Loucy (cell line): ENCODE results near the gene GRID1.

Experiments
- H2AFZ ChIP-seq: fragments of 200-600 bp; sonication (generic); 2 replicates; pipeline ENCODE4 v1.6.0; 2016; ENCODE audit warnings: antibody characterized with exemption, mild to moderate bottlenecking, low read length, moderate library complexity
- H3F3A ChIP-seq: fragments of 200-600 bp; 2 replicates; pipeline ENCODE4 v1.6.0; 2016; ENCODE audit warnings: antibody characterized with exemption, low read depth, mild to moderate bottlenecking
- H3K27me3 ChIP-seq: fragments of 200-600 bp; sonication (generic); 2 replicates; pipeline ENCODE4 v1.6.1; 2014; ENCODE audit warnings: low read length, mild to moderate bottlenecking; ENCODE audit not compliant: insufficient read depth, poor library complexity, severe bottlenecking
- H3K36me3 ChIP-seq: fragments of 200-600 bp; sonication (generic); 2 replicates; pipeline ENCODE4 v1.6.1; 2016; ENCODE audit warnings: low read length; ENCODE audit not compliant: insufficient read depth
- H3K4me1 ChIP-seq: fragments of 200-600 bp; sonication (generic); 2 replicates; pipeline ENCODE4 v1.5.1; 2014; ENCODE audit warnings: low read length, mild to moderate bottlenecking; ENCODE audit not compliant: insufficient read depth, poor library complexity, severe bottlenecking
- H3K4me2 ChIP-seq: fragments of 200-600 bp; sonication (generic); 2 replicates; pipeline ENCODE4 v1.6.0; 2014; ENCODE audit warnings: antibody characterized with exemption, low read length, low read depth, mild to moderate bottlenecking; ENCODE audit not compliant: poor library complexity, severe bottlenecking
- H3K4me3 ChIP-seq: fragments of 200-600 bp; sonication (generic); 2 replicates; pipeline ENCODE4 v1.5.1; 2014; ENCODE audit warnings: low read length, mild to moderate bottlenecking, mixed read lengths; ENCODE audit not compliant: poor library complexity, severe bottlenecking
- H3K79me2 ChIP-seq: fragments of 200-600 bp; sonication (generic); 2 replicates; pipeline ENCODE4 v1.6.1; 2014; ENCODE audit warnings: low read length; ENCODE audit not compliant: insufficient read depth
- H3K9ac ChIP-seq: fragments of 200-600 bp; sonication (generic); 2 replicates; pipeline ENCODE4 v1.6.0; 2014; ENCODE audit warnings: mild to moderate bottlenecking, low read depth, low read length, moderate library complexity; ENCODE audit not compliant: poor library complexity, severe bottlenecking
- H3K9me2 ChIP-seq: fragments of 200-600 bp; sonication (generic); replicated peaks from 2 replicates; pipeline ENCODE4 v1.6.1; 2016; ENCODE audit warnings: low read depth, low read length, mixed read lengths
- H3K9me3 ChIP-seq: fragments of 200-600 bp; sonication (generic); 2 replicates; pipeline ENCODE4 v1.6.1; 2014; ENCODE audit warnings: mild to moderate bottlenecking, antibody characterized with exemption, low read length, low read depth; ENCODE audit not compliant: insufficient read depth
- H4K20me1 ChIP-seq: fragments of 200-600 bp; sonication (generic); 2 replicates; pipeline ENCODE4 v1.6.0; 2014; ENCODE audit warnings: antibody characterized with exemption, low read length, mild to moderate bottlenecking; ENCODE audit not compliant: insufficient read depth, poor library complexity, severe bottlenecking
- CTCF ChIP-seq: fragments of 200-600 bp; sonication (generic); conservative IDR thresholded peaks from 2 replicates; pipeline ENCODE4 v1.5.1; 2014; ENCODE audit warnings: mild to moderate bottlenecking, antibody characterized with exemption, low read length
- EZH2phosphoT487 ChIP-seq: fragments of 200-600 bp; IDR thresholded peaks from 2 replicates; pipeline ENCODE4 v1.6.1; 2018; ENCODE audit warnings: antibody characterized with exemption, mild to moderate bottlenecking, moderate library complexity, borderline replicate concordance

GRID1 gene

GRCh38 chr10:85651497-85651882 lies 715.1 kb downstream of the GRID1 start:
- no peak overlapping the region for H2AFZ ChIP-seq
- H4K20me1 ChIP-seq = no peaks in the 10 kb centered on the region
- no peaks in the 10 kb centered on the region for H3K9me2 ChIP-seq
- H3K9ac ChIP-seq = no peak overlapping the region
- no peak overlapping the region for H3K4me3 ChIP-seq
- H3K4me2 ChIP-seq = no peak overlapping the region
- no peaks in the 10 kb centered on the region; the same call in 1 of the 2 replicates for H3K9me3 ChIP-seq
- no peaks in the 10 kb centered on the region for H3K27me3 ChIP-seq
- H3K4me1 ChIP-seq = no peaks in the 10 kb centered on the region
- TF ChIP-seq CTCF (no peak), EZH2phosphoT487 (no peak)
- H3F3A ChIP-seq = no peaks in the 10 kb centered on the region
- no peaks in the 10 kb centered on the region for H3K36me3 ChIP-seq
- no peaks in the 10 kb centered on the region for H3K79me2 ChIP-seq

- H3F3A ChIP-seq = no peaks in the 10 kb centered on the region
- H3K9ac ChIP-seq = no peak overlapping the region
- TF ChIP-seq EZH2phosphoT487 (no peak), CTCF (no peak)
- H3K79me2 ChIP-seq = no peaks in the 10 kb centered on the region
- H4K20me1 ChIP-seq = no peaks in the 10 kb centered on the region
- H3K4me1 ChIP-seq = no peaks in the 10 kb centered on the region
- no peaks in the 10 kb centered on the region for H3K9me2 ChIP-seq
- H3K4me2 ChIP-seq = no peak overlapping the region
- no peak overlapping the region for H3K4me3 ChIP-seq
- no peaks in the 10 kb centered on the region for H3K36me3 ChIP-seq
- H3K9me3 ChIP-seq = no peaks in the 10 kb centered on the region; the same call in 1 of the 2 replicates
- no peak overlapping the region for H2AFZ ChIP-seq
- H3K27me3 ChIP-seq = no peaks in the 10 kb centered on the region
These were observed 715.7 kb downstream of the GRID1 start for GRCh38 chr10:85650791-85651496.

- no peaks in the 10 kb centered on the region for H4K20me1 ChIP-seq
- TF ChIP-seq EZH2phosphoT487 (no peak), CTCF (no peak)
- no peaks in the 10 kb centered on the region for H3K9me2 ChIP-seq
- H3K9ac ChIP-seq = no peak overlapping the region
- H2AFZ ChIP-seq = no peak overlapping the region
- H3K27me3 ChIP-seq = no peaks in the 10 kb centered on the region
- no peak overlapping the region for H3K4me2 ChIP-seq
- H3F3A ChIP-seq = no peaks in the 10 kb centered on the region
- H3K4me1 ChIP-seq = no peaks in the 10 kb centered on the region
- no peaks in the 10 kb centered on the region for H3K79me2 ChIP-seq
- H3K9me3 ChIP-seq = no peaks in the 10 kb centered on the region; the same call in 1 of the 2 replicates
- H3K4me3 ChIP-seq = no peak overlapping the region
- H3K36me3 ChIP-seq = no peaks in the 10 kb centered on the region
These were observed 717.1 kb downstream of the GRID1 start for GRCh38 chr10:85649461-85649860.
